T-helper 1 cell treated with Interleukin-12 subunit alpha and Interleukin-12 subunit beta and Interleukin-4 antibody, amounts not matched to agents 30 ng/mL and 1 ng/mL, for 36 hours (primary cell): ENCODE measurements around the gene HSF5. TPM values are rescaled to one million over a fixed set of nuclear protein-coding genes. Genes with fewer than 3 reads are reported as not detected.
"Not testable (repeated sequence)": the region's sequence is repeated elsewhere in the genome, so short reads cannot be mapped to it uniquely, and the experiment has no call there.

Experiments used
- intact Hi-C: fragments of 100-400 bp; cut with micrococcal nuclease; formaldehyde crosslinking; loops from one replicate; pipeline ENCODE4 v1.15.1; 2024
- total RNA-seq: library from RNA; stranded (reverse); gene quantifications from 2 replicates; pipeline ENCODE4 v1.2.3, GENCODE V29; 2022

HSF5 gene
- total RNA-seq, 1 donor from 2014 or later = 0.47 TPM

DNA sequence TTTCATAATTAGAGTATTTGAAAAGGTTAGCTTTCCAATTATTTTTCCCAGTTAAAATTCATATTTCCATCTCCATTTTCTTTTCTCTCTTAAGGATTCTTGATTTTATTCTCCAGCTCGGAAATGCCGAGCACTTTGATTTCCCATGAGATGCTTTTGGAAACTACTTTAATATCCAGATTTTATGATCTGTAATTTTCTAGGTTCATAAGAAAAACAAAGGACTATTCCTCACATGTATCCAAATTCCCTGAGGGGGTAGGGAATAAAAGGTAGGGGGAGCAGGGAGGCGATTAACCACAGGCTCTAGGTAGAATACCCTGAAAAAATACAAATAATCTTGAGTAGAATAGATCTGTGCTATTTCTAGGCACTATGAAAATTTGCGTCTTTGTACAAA is 71.8 kb downstream of the HSF5 start:
- intact Hi-C loops = loop anchor here (5.0 kb wide), 1 partner anchor 101 kb away; no protein-coding TSS in a partner anchor

DNA sequence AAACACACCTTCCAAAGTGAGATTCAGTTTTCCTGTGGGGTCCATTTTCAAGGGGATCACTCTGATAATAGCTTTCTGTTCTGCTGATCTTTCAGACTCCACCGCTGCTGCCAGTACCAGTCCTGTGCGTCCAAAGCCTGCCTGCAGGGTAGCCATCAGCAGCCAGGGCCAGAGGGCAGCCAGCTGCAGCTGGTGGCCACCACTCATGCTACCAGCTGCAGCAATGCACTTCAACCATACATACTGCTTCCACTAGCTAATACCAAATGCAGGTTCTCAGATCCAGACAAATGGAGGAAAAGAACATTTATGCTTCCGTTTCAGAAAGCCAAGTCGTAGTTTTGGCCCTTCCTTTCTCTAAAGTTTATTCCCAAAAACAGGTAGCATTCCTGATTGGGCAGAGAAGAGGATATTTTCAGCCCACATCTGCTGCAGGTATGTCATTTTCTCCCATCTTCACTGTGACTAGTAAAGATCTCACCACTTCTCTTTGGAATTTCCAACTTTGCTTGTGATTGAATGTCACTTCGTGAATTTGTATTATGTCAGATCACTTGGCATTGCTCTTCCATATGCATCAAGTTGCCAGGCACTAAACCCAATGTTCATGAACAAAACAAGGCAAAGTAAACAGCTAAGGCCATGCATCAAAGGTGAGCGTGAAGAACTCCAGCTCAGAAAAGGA is 72.7 kb downstream of the HSF5 start:
- intact Hi-C loops = loop anchor here (5.0 kb wide), 1 partner anchor 102 kb away; no protein-coding TSS in a partner anchor

DNA sequence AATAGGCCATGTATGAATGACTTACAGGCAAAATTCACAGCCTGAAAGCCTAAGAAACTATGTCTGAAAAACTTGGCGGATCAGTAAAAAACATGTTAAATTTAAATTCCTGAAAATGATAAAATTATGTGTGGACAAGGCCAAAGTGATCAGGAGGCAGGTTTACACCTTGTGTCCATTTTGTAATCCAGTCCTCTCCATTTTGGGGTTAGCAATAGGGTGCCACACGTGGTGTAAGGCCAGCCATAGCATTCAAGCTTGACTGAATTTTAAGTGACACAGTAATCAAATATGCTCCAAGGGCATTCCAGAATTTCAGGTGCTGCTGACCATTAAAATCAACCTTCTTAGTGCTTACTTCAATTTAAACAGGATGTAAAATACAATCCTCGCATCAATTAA is 73.6 kb downstream of the HSF5 start:
- intact Hi-C loops = no loop called here

DNA sequence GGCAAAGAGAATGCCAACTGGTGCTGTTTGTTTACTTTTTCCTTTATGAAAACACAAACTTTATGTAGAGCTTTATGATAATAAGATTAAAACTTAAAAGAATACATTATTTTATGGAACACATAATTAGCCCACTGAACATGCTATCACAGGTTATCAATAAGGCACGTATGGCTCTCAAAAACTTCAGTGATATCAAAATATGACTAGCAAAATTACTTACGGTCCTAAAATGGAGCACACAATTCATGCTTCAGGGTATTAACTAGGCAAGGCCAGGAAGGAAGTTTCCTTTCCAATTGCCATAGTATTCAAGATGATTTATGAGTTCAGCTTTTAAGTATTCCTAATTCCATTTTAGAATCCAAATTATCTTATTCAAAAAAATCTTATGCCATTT is 74.5 kb downstream of the HSF5 start:
- intact Hi-C loops = no loop called here

DNA sequence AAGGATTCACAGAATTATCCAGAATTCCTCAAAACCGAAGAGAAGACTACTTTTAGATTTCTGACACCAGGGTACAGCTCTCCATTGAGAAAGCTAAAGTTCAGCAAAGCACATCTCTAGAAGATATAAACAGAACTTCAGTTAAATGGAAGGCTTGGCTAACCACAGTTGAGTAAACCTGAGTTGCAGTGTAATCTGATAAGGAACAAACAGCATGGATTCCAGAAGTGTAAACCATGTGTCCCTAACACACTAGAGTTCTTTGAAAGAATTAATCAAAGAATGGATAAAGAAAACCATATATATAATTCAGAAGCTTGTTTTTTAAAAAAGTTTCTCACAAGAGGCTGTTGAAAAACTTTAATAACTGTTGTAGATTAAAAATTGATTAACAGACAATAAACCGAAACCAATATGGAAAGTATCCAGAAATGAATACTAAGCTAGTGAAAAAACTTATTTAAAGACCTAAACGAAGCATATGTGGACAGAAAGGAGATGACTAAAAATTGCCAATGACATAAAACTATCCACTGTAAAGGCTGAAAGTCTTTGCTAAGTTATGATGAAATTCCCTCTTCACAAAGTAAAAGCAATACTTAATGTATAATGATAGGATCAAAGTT is 75.1 kb downstream of the HSF5 start:
- intact Hi-C loops = no loop called here

DNA sequence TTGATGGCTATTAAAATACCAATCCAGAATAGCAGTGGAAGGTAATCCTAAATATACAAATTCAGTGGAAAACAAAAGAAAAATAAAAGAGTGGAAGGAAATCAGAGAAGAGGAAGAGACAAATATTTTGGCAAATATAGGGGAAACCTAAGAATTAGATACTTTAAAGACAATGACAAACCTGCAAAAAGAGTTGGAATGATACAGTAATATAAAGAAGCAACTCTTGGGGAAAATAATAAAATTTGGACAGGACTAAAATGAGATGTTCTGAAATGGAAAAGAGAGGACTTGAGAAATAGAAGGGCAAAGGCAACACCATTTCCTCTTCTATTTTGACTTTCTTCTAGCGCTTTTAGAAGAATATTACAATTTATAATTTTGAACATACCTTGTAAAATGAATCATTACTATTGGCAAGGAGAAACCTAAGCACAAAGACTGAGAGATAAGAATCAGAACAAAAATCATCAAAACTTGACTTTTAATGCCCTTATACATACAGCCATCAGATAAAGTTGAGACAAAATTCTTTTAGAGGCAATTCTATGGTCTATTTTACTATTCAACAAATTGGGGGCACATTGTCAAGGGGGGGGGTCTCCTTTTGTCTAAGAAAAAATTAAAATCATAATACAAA is 76.0 kb downstream of the HSF5 start:
- intact Hi-C loops = no loop called here

DNA sequence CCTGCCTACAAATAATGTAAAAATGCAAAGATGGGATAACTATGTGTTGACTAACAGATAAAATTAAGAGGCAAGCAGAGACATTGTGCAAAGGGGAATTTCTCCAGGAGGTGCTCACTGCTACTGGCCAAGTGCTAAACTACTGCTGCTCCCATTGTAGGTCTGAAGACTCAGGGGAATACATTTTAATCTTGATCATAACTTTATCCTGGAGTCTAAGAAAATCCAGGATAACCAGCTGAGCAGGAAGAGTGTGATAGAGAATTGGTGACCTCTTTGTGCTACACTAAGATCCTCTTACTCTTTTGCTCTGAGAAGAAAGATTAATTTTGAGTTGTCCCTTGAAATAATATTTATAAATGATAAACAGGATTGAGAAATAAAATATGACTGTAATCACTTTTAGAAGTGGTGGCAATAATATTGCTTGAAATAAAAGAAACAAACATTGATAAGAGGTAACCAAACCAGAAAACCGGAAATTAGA is 76.8 kb downstream of the HSF5 start:
- intact Hi-C loops = no loop called here

DNA sequence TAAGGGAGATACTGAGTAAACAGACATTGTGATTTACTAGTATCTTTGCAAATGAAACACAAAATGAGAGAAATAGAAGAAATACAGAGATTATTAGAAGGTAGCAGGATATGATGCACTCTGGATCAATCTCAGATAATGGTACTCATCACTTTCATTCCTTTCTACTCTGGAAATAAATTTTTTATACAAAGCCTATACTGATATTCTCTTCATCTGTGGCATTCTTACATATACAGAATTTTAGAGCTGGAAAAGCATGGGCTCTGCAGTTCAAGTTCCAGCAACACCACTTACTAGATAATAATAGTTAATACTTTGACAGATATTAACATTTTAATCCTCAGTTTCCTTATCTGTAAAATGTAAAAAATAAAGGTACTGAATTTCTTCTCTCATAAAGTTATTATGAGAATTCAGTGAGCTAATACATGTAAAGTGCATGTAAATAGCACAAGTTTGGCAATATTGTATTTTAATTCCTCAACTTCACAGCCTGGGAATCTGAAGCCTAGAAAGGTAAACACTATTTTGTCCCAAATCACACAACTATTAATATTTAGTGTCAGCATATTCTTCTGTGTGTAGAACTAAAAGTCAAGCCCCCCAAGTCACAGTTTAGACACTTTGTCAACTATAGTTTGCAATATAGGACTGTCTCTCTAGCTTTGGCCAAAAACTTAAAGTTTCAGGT is 77.3 kb downstream of the HSF5 start:
- intact Hi-C loops = no loop called here

DNA sequence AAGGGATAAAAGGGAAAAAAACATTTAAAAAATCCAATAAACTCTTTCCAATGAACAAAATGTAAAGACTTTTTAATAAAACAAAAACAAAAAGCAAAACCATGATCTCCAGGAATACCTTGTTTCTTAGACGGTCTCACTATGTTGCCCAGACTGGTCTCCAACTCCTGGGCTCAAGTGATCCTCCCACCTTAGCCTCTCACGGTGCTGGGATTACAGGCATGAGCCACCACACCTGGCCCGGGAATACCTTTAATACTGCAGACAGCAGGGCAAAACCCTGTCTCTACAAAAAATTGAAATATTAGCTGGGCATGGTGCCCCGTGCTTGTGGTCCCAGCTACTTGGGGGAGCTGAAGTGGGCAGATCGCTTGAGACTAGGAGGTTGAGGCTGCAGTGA is 78.8 kb downstream of the HSF5 start:
- intact Hi-C loops = no loop called here

DNA sequence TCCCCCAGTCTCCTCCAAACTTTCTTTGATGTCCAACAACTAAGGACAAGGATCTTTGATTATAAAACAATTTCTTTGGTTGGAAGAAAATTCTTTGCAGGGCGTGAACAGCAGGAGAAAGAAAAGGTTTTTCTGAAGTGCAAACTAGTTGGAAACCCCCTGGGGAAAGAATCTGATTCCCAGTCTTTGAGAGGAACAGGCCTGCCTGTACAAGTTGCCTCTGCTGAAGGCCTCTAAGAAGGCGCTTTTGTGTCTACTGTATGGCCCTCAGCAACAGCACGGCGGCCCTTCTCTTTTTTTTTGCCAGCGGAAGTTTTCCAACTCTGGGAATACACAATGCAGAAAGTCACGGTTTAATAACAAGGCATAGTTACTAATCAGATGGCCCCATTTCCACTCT is 84.9 kb downstream of the HSF5 start:
- intact Hi-C loops = no loop called here

DNA sequence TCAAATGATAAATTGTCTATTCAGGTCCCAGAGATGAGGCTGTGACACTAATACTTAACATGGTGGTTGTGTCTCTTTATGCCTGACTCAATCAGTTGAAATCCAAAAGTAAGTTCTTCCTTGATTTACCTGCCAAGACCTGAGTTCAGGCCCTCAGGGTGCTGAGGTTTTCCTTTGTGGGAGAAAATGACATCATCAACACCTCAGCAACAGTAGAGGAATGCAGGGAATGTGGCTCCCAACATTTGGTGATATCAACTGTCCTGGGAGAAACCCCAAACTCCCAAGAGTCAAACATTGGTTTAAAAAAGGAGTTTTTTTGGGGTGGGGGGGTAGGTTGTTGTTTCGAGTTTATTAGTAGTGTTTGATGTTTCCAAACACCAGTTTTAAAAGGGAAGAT is 85.5 kb downstream of the HSF5 start:
- intact Hi-C loops = no loop called here

DNA sequence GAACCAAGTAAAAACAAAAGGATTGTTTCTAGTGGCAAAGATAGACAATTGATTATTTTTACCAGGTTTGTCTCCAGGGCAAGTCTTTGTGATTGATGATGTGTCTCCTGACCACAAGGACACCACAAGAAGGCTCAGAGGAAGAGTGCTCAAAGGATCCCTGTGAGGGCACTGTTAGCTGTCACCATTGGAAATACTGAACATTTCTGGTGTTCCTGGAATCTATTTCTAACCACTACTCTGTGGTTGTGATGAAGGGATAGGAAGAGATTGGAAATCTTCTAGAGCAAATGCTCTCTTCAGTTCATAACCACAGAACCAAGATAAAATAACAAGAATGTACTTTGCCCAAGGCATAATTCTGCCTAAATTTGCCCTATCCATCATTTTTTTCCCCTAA is 86.2 kb downstream of the HSF5 start:
- intact Hi-C loops = no loop called here

DNA sequence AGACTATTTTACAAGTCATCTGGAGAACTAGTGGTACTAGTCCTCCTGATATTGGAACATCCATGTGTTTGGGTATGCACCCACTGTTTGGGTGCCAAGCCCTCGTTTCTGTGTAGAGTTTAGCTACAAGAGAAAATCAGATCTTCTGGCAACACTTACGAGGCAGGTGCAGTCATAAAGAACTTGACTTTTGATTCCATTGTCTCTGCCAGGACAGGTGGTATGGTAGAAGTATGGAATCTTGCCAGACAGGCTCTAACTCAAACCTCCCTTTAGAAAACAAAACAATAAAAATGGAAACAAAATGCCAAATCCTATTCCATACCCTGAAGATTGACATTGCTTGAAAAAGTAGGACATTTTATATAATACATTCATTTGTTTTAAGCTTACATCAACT is 86.9 kb downstream of the HSF5 start:
- intact Hi-C loops = no loop called here

DNA sequence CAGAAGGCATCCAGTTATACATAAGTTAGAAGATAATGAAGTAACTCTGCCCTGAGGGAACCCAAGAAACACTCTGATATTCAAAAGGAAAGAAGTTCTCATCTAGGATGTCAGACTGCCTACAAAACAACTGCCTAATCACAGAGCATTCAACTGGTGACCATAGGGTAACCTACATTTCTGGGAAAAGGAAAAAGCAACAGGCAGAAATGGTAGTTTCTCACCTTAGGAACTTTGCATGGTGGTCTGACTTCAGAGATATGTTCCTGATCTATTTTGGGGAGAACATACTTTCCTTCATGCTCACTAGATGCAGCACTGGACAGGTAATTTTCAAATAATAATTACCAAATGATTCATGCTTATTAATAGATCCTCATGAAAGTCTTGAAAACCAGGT is 87.4 kb downstream of the HSF5 start:
- intact Hi-C loops = no loop called here

DNA sequence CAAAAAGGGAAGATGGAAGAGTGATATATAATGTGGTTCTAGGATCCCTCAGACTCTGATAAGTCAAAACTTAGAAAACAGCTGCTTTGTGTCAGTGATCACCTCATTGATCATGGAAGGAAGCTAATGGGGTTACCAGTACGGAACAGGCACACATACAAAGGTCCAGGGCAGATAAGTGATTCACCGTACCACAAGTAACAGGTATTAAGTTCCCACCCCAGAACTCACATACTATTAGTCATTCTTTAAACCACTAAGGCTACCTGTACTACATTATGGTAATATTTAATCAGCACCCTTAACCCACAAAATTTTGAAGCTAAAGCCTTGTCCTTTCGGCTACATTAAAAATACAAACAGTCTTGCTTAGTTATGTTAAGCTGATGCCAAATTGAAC is 88.2 kb downstream of the HSF5 start:
- intact Hi-C loops = no loop called here

DNA sequence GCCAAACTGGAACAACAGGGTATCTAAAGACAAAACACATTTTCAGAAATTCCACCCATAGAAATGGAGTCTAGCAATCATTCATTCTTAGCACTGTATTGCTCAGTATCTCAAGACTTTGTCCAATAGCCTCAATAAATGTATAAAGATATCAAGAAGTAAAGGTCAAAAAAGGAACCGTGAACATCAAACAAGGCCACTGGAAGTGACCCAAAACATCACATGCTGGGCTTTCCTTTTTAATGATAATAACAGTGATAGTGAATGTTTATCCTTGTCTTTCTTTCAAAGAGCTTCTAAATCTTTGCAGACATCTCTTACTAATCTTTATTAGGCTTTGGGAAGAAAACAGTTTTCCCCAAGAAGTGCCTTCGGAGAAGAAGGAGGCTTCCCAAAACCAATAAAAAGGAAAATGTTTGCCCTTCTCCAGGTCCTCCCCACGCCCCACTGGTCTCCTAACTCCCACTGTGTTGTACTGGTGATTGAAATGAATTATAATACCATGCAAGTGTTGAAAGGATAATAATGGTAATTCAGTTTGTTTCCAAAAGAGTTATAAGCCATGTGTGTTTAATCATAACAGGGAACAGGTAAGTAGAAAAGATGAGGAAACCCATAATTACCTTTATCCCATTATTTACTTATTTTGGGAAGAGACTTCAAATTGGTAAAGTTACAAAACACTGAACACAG is 89.5 kb downstream of the HSF5 start:
- intact Hi-C loops = no loop called here

DNA sequence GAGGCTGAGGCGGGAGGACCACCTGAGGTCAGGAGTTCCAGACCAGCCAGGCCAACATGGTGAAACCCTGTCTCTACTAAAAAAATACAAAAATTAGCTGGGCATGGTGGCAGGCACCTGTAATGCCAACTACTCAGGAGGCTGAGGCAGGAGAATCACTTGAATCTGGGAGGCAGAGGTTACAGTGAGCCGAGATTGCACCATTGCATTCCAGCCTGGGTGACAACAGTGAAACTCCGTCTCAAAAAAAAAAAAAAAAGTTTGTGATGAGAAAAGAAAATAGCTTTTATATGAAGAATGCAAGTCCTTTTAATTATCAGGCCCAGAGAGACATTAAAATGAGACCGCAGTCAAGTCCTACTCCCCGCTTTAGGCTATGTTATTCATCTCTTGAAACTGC is 90.8 kb downstream of the HSF5 start:
- intact Hi-C loops = not testable (repeated sequence)

DNA sequence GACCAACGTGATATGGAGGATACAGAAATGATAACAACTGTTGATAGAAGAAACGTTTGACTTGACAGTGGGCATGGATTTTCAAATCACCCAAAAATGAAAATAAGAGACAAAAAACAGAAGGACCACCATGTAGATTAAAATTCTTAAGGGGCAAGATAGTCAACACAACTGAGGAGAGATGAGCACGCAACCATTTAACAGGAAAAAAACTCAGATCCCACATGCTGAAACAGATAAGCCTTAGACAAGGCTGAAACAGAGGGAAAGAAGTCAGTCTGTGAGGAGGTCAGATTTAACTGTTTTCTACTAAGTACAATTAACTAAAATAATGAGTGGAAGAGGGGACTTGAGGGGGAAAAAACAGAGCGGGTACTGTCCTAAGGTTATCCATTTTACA is 92.0 kb downstream of the HSF5 start:
- intact Hi-C loops = no loop called here

DNA sequence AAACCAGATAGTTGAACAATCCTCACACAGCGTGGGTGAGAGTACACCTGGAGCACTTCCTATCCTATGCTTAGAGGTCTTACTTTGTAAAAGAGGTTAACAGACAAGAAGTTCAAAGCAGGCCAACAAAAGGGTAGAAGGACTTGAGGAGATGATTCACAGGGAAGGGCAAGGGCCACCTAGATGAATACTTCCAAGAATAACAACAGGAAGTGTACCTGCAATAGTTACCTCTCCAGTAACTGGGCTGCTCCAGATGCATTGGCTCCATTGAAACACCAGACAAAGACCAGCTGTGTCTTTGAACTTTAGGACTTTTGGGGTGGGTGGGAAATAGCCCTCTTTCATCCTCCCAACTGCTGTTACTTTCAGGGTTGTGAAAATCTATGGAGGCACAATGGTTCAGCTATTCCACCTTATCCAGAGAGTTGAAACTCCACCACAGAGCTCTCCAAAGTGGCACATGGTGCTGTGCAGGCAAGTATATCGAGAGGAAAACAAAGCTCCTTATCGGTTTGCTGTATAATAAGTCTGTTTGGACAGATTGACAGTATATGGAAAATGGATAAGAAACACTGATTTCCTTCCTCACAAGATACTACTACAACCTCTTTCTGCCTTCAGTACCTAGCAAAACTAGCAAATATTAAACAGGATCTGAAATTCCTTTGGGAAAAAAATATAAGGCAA is 93.5 kb downstream of the HSF5 start:
- intact Hi-C loops = no loop called here

DNA sequence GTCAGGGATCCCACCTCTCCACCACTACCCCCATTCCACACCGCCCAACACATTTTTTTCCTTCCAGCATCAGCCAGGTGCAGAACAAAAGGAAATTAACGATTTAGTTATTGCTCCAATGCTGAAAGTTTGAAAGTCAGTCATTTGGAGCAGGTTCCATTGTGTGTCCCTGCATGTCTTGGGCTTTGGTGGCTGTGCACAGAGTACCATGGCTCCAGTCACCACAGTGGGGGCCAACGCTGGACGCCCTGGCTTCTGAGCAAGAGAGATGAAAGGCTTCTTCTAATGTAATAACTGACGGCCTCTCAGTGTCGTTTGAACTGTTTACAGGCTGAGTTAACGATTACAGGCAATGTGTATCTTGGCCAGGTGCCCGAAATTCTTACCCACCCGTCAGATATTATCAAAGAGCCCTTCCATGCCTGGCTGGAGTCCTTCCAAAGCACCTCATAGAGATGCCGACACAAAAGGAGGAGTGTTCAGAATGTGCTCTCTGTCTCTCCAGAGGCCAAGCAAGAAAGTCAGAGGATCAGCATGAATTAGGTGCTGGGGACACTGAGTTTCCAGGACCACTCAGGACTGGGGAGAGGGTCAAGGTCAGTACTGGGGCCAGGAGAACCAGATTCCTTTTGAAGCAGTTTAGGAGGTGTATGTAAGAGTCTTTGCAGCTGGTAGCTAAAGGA is 96.8 kb downstream of the HSF5 start:
- intact Hi-C loops = no loop called here
